Ishikawa (cell line): ENCODE data around the gene MAML1.

Experiments used
- CEBPB ChIP-seq: IDR thresholded peaks from 2 replicates; pipeline ENCODE4 v1.6.1; 2012
- CREB1 ChIP-seq: IDR thresholded peaks from 2 replicates; pipeline ENCODE4 v1.6.1; 2012; ENCODE audit warnings: low read depth
- EGR1 ChIP-seq: IDR thresholded peaks from 2 replicates; pipeline ENCODE4 v1.6.1; 2012
- EP300 ChIP-seq: IDR thresholded peaks from 2 replicates; pipeline ENCODE4 v1.6.1; 2012; ENCODE audit warnings: borderline replicate concordance
- FOXM1 ChIP-seq: IDR thresholded peaks from 2 replicates; pipeline ENCODE4 v1.6.1; 2012; ENCODE audit warnings: low read depth, borderline replicate concordance
- MAX ChIP-seq: IDR thresholded peaks from 2 replicates; pipeline ENCODE4 v1.6.1; 2012
- NFIC ChIP-seq: IDR thresholded peaks from 2 replicates; pipeline ENCODE4 v1.6.1; 2012
- RAD21 ChIP-seq: IDR thresholded peaks from 2 replicates; pipeline ENCODE4 v1.6.1; 2012; ENCODE audit warnings: low read depth
- REST ChIP-seq: IDR thresholded peaks from 2 replicates; pipeline ENCODE4 v1.6.1; 2012; ENCODE audit warnings: low read depth, mild to moderate bottlenecking
- TAF1 ChIP-seq: IDR thresholded peaks from 2 replicates; pipeline ENCODE4 v1.6.1; 2012; ENCODE audit warnings: low read depth, mild to moderate bottlenecking
- TCF12 ChIP-seq: IDR thresholded peaks from 2 replicates; pipeline ENCODE4 v1.6.1; 2012; ENCODE audit warnings: low read depth
- TEAD4 ChIP-seq: IDR thresholded peaks from 2 replicates; pipeline ENCODE4 v1.6.1; 2012
- USF1 ChIP-seq: IDR thresholded peaks from 2 replicates; pipeline ENCODE4 v1.6.1; 2012
- YY1 ChIP-seq: IDR thresholded peaks from 2 replicates; pipeline ENCODE4 v1.6.1; 2012; ENCODE audit warnings: low read depth
- ZBTB7A ChIP-seq: IDR thresholded peaks from 2 replicates; pipeline ENCODE4 v1.6.1; 2012; ENCODE audit warnings: low read depth

Gene MAML1

GRCh38 chr5:179788193-179788854 lies 55.7 kb downstream of the MAML1 start:
- no peak for TF ChIP-seq TCF12
- no peak for TF ChIP-seq CREB1
- no peak for TF ChIP-seq RAD21
- no peak for TF ChIP-seq REST
- TF ChIP-seq USF1 = no peak
- no peak for TF ChIP-seq MAX
- TF ChIP-seq TAF1 = no peak
- no peak for TF ChIP-seq TEAD4

- no peak for TF ChIP-seq EP300
- TF ChIP-seq CEBPB = no peak
- no peak for TF ChIP-seq TCF12
- TF ChIP-seq MAX = no peak
- TF ChIP-seq FOXM1 = no peak
- no peak for TF ChIP-seq CREB1
- no peak for TF ChIP-seq USF1
- no peak for TF ChIP-seq TEAD4
- TF ChIP-seq NFIC = no peak
- no peak for TF ChIP-seq TAF1
- TF ChIP-seq REST = no peak
- TF ChIP-seq EGR1 = no peak
- TF ChIP-seq YY1 = no peak
- no peak for TF ChIP-seq RAD21
- TF ChIP-seq ZBTB7A = no peak
Measured at GRCh38 chr5:179791881-179792611, 59.4 kb downstream of the MAML1 start.

GRCh38 chr5:179792612-179793467 lies 60.2 kb downstream of the MAML1 start:
- TF ChIP-seq REST (no peak), USF1 (no peak), TEAD4 (no peak), CEBPB (no peak), EP300 (no peak), YY1 (no peak), ZBTB7A (no peak), FOXM1 (no peak), TCF12 (no peak), RAD21 (no peak), MAX (no peak), NFIC (no peak), CREB1 (no peak), EGR1 (no peak), TAF1 (no peak)
